GM03348 (cell line): ENCODE measurements around the gene HS1BP3.
A peak's percentile ranks its signal among the peaks of the same experiment; 100 is the strongest.

ENCODE experiments used
- DNase-seq: peaks from one replicate; pipeline ENCODE4 v3.0.0; 2012; ENCODE audit warnings: low spot score

HS1BP3 gene

GRCh38 chr2:20645761-20646160 is 5.1 kb downstream of the HS1BP3 start:
- no peak for DNase-seq

- DNase-seq: no peak
Measured at GRCh38 chr2:20645301-20645701, 5.6 kb downstream of the HS1BP3 start.

- DNase-seq: no peak
Measured at GRCh38 chr2:20643826-20644225, 7.1 kb downstream of the HS1BP3 start.

- DNase-seq: no peak
Measured at GRCh38 chr2:20643060-20643459, 7.8 kb downstream of the HS1BP3 start.

- DNase-seq: peak; percentile 93
Measured at GRCh38 chr2:20642055-20642971, 8.6 kb downstream of the HS1BP3 start.

- DNase-seq: no peak
Measured at GRCh38 chr2:20641123-20641985, 9.5 kb downstream of the HS1BP3 start.

- DNase-seq: no peak
Measured at GRCh38 chr2:20640411-20641122, 10.3 kb downstream of the HS1BP3 start.

GRCh38 chr2:20638646-20639430 is 12.1 kb downstream of the HS1BP3 start:
- DNase-seq: no peak

- DNase-seq: no peak
Measured at GRCh38 chr2:20638014-20638413, 12.9 kb downstream of the HS1BP3 start.

- DNase-seq: no peak
Measured at GRCh38 chr2:20637147-20637546, 13.8 kb downstream of the HS1BP3 start.

- peak; percentile 96 for DNase-seq
Measured at GRCh38 chr2:20635675-20636584, 15.0 kb downstream of the HS1BP3 start.

- no peak for DNase-seq
Measured at GRCh38 chr2:20635113-20635510, 15.8 kb downstream of the HS1BP3 start.

- DNase-seq: peak; percentile 52
Measured at GRCh38 chr2:20634507-20635112, 16.3 kb downstream of the HS1BP3 start.

- no peak for DNase-seq
Measured at GRCh38 chr2:20633794-20634506, 16.9 kb downstream of the HS1BP3 start.

- DNase-seq: no peak
Measured at GRCh38 chr2:20633001-20633400, 17.9 kb downstream of the HS1BP3 start.

- no peak for DNase-seq
Measured at GRCh38 chr2:20632446-20632990, 18.4 kb downstream of the HS1BP3 start.

GRCh38 chr2:20631617-20632307 is 19.1 kb downstream of the HS1BP3 start:
- DNase-seq: no peak

- no peak for DNase-seq
Measured at GRCh38 chr2:20630967-20631366, 19.9 kb downstream of the HS1BP3 start.
